HG03565 (cell line): ENCODE data around the gene TYRP1.
"Not testable (repeated sequence)": the region's sequence is repeated elsewhere in the genome, so short reads cannot be mapped to it uniquely, and the experiment has no call there.

Experiments
- ATAC-seq: cut with Tn5 transposase; IDR thresholded peaks from one replicate; pipeline ENCODE4 v1.9.1; 2021; ENCODE audit warnings: mild to moderate bottlenecking, moderate library complexity; ENCODE audit not compliant: unreplicated experiment

Gene TYRP1, protein sequence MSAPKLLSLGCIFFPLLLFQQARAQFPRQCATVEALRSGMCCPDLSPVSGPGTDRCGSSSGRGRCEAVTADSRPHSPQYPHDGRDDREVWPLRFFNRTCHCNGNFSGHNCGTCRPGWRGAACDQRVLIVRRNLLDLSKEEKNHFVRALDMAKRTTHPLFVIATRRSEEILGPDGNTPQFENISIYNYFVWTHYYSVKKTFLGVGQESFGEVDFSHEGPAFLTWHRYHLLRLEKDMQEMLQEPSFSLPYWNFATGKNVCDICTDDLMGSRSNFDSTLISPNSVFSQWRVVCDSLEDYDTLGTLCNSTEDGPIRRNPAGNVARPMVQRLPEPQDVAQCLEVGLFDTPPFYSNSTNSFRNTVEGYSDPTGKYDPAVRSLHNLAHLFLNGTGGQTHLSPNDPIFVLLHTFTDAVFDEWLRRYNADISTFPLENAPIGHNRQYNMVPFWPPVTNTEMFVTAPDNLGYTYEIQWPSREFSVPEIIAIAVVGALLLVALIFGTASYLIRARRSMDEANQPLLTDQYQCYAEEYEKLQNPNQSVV

DNA sequence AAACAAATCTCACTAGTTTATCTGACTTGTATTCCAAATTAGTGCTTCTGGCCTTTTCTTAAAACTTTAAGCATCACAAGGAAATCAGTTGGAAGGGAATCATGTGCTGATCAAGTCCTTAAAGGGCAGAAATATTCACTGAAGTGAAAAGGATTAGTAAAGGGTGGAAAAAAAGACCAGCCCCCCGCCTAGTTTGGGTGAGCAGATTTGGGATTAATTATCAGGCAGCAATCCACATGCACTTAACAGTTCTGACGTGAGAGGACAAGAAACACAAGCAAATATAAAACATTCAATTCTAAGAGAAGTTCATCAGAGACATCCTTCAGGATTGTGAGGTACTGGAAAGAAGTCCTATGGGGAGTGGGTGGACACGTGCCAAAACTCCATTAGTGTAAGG lies at the start of gene TYRP1:
TYRP1 (plus strand) TSS at position 245 of the 400 bp plus-strand sequence. CDS start 612 bp downstream, outside the sequence.
- no peak for ATAC-seq

DNA sequence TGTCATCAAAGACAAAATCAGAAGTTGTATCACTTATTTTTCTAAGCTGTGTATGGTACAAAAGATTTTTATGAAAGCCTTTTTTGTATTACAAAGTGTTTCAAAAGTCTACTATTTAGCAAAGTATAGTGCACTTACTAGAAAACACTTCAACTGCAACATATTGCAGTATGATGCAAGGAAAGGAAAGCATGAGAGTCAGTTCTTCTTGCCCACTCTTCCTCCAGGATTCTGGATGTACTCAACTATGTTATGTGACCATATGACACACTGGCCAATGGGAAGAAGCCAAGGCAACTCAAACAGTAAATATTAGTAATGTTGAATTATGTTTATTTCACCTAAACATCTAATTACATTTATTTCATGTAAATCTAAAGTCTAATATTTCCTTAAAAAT lies 49.5 kb upstream of the TYRP1 start:
- no peak for ATAC-seq

DNA sequence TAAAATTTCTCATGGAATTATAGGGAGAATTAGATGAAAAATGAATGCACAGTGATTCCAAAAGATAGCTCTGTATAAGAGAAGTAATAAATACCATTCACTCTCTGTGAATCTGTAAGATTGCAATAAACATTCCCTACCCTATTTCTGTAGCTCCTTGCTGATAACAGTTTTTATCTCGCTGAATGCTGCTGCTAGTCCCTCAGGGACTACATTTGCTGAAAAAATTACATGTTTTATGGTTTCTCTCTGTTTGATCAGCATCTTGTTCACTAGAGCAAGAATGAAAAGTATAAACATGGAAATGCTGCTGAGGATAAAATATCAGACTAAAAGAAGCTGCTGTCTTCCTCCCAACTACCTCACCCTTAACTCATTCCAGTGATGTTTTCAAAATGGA lies 44.3 kb upstream of the TYRP1 start:
- ATAC-seq, result no peak

DNA sequence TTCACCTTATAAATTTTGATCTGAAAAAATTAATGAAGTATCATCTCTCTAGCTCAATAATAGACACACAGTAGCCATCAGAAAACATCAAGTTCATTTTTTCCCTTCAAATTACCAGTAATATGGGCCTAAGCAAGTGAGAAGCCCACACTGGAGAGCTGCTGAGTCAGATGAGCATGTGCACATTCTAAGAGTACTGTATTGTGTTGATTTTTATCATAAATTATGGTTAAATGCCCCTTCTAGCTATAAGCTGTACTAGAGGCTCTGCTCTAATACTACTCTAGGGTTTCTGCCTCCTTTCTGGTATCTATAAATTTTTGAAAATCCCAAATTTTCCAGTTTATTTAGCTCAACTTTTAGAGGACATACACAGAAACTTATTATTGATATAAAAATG lies 42.1 kb upstream of the TYRP1 start:
- no peak for ATAC-seq

DNA sequence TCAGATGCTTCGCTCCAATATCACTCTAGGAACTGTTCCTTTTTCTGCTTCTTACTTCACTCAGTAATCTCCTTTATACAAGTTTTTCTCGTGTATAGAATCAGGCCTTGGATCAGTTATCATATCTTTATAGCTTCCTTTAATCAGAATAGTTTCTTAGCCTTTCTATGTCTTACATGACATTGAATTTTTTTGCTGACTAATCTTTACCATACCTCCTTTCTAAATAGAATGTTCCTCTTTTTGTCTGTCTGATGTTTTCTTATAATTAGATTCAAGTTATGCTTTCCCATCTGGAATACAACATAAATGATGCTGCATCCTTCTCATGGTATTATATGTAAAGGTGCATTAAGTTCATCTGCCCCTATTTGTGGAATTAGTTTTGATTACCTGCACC lies 40.2 kb upstream of the TYRP1 start:
- no peak for ATAC-seq

DNA sequence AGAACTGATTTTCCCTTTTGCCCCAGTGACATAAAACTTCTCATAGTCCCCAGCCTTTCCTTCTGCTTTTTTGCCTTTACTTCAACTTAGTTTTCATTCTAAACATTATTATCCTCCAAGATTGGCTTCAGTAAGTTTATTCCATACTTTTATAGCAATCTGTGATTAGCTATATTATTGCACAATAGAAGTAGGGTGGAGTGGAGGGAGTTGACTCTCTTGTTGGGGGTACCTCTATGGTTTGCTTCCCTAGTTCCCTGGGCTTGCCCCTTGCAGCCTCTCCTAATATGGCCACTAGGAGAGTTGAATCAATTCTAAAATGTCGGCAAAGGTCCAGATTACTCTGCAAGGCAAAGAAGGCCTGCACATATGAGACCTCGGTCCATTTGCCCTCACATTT lies 36.4 kb upstream of the TYRP1 start:
- no peak for ATAC-seq

DNA sequence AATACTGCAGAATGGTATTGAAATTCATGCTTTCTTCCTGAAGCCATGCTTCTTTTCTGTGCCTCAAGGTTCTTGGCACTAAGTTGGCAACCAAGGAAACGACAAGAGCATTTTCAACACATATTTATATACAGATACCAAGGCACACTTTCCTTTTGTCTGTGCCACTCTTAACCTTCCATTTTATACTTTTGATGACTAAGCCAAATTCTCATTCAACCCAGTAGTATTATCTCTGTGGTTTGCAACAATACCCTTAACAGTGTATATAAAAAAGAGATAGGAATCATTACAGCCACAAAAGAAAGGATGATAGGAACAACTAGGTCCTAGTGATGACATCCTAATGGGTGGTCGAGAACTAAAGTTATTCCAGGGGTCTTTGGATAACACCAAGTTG lies 36.0 kb upstream of the TYRP1 start:
- no peak for ATAC-seq

DNA sequence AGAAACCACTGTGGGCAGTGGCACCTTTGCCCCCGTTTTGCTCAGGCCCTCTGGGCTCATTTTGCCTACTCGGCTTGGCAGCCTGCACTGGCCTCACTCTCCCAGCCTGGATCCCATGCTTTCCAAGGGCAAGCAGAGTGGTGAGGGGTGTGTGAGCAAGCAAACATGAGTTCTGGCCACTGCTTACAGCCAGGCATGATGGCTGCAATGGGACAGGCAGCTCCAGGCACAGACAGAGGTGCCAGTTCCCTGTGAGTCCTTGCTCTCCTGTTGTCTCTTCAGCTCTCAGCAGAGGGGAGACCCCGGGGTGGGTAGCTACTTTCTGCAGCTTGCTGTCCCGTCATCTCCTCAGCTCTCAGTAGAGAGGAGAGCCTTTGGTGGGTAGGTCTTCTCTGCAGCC lies 35.2 kb upstream of the TYRP1 start:
- no peak for ATAC-seq

DNA sequence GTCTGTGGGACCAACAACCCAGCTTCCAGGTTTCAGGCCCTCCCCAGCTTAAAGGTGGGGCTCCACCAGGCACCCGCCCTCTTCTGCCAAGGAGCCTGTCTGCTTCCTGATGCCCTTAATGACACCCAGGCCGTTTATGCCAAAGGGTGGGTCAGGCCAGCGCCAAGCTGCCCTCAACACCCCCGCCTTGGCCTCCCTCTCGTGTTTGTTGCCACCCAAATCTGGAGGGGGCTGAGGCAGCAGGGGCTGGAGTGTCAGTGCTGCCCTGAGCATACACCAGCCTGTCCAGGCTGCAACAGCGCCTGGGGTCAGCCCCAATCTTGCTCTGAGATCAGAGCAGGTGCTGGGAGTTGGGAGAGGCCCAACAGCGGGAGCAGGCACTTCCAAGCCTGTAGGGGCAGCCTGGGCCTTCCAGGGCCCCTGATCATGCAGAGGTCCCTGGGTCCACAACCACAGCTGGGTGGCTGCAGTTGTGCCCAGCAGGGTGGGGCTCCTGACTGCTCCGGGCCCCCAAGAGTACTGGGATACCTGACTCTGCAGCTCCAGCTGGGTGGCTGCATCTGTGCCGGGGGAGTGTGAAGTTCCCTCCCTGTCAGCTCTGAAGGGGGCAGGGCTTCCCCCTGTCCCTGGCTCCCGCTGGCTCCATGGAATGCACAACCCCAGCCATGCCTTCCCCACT lies 34.5 kb upstream of the TYRP1 start:
- ATAC-seq, result no peak

DNA sequence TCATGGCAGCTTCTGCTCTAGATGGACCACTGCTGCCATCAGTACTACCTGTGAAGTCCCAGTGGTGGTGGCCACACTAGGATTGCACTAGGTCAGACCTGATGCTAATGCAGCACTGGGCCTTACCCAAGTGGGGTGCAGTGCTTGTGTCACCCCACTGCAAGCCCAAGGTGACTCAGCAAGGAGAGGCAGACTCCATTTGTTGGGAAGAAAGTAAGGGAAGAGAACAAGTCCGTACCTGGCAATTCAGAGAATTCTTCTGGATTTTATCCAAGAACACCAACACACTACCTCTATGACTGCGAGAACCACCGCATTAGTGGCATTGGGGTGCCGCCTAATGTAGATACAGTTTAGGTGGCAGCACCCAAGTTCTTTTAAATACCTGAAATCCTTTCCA lies 34.0 kb upstream of the TYRP1 start:
- no peak for ATAC-seq

DNA sequence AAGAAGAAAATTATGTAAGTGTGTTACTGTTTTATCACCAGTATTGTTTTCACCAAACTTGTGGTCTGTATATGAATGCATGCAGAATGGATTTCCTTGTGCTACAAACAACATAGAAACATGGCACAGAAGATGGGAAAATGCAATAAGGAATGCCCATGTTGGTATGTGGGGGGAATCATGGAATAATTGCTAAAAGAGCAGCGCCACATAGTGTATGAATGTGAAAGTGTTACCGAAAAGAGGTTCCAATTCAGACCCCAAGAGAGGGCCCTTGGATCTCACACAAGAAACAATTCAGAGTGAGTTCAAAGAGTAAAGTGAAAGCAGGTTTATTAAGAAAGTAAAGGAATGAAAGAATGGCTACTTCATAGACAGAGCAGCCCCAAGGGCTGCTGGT lies 26.4 kb upstream of the TYRP1 start:
- ATAC-seq, result no peak

DNA sequence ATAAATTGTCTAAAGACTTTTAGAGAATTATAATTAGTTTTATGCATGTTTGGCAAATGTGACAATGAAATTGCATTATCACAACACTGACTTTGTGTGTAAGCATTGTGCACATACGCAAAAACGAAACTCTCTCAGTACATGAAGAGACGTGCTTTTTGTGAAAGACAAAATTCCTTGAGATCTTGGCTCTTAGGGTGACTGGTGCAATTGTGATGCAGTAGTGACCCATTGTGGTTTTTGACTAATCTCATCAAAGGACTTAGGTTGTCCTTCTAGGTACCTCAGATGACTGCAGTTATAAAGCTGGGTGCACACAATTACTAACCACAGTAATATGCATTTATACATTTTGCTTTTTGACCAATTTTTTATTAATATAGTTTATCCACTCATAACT lies 25.3 kb upstream of the TYRP1 start:
- no peak for ATAC-seq

DNA sequence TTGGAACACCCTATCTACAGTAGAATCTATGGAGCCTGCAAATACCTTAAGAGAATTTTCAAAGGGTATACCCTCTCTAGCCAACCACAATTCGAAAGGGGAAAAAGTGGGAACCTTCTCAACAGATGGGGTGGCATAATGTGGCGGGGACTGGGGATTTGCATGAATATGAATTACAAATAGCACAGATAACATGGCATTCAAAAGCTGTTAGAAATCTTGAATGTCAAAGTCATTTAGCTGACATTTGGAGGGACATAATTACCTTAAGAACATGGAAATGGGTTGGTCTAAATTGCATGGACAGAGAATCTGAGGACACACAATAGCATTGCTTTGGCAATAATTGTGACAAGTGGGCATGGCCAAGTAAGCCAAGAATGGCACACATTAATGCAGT lies 23.2 kb upstream of the TYRP1 start:
- no peak for ATAC-seq

DNA sequence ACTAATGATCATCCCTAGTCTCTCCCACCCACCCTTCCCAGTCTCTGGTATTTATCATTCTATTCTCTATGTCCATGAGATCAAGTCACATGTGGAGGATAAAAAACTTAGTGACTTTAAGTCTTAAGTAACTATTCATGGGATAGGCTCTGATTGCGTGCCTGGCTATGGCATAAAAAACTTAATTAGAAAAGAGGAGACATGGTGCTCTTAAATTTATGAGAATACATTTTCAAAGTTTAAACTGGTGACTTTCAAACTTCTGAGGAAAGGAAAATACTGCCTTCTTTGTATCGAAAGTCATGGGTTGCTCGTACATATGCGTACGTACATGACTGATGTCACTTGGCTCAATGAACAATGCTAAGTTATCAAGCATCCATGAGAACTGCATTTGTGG lies 18.2 kb upstream of the TYRP1 start:
- no peak for ATAC-seq

DNA sequence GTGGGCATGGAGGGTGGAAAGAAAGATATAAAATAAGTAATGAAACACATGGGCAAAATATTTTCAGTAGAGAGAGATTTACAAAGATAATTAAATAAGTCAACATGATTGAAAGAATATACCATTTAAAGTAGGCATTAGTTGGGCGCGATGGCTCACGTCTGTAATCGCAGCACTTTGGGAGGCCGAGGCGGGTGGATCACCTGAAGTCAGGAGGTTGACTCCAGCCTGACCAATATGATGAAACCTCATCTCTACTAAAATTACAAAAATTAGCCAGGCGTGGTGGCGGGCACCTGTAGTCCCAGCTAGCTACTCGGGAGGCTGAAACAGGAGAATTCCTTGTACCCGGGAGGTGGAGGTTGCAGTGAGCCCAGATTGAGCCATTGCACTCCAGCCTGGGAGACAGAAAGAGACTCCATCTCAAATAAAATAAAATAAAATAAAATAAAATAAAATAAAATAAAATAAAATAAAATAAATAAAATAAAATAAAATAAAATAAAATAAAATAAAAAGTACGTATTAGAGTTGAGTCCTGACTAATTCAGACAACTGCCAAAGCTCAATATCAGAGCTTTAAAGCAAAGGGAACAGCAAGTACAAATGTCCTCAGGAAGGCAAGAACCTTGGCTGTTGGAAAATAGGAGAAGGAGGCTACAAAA lies 15.6 kb upstream of the TYRP1 start:
- ATAC-seq, result not testable (repeated sequence)

DNA sequence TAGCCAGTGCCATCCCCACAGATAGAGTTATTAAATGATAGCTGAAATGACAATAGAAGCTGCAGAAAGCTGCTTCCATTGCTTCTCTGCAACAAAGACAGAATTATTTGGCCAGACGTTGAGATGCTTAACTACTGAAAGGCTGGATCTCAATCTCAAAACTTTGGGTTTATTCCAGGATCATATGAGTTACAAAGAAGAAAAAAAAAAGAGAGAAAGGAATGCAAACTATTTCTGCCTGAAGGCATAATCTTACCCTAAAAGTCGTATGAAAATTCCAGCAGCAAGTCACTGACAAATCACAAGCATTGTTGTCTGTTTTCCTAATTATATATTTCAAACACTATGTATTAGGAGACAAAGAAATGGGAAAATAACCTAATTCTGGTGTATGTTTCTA lies 12.8 kb upstream of the TYRP1 start:
- ATAC-seq, result no peak

DNA sequence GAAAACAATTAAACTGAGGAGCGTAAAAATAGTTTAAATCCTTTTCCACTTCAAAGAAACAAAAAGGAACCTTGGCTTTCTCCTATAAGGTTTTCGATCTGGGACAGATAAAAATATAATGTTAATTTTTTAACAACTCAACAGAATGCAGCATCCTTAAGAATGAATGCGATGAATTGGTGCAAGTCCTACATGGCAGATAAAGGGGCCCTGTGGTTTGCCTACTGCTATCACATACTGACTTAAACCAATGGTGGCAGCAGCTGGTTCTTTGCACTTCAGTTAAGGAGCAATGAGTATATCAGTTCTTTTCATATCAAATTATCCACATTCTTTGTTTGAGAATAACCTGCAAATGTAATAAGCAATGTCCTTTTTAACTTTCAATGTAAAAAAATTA lies 12.4 kb upstream of the TYRP1 start:
- ATAC-seq, result no peak

DNA sequence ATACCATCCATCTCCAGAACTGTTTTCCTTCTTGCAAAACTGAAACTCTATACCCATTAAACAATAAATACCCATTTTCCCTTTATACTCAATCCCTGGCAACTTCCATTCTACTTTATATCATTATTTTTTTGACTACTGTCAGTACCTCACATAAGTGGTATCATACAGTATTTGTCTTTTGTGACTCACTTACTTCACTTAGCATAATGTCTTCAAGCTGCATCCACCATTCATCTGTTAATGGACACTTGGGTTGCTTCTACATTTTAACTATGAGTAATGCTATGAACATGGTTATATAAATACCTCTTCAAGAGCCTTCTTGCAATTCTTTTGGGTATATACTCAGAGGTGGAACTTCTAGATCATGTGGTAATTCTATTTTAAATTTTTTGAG lies 11.6 kb upstream of the TYRP1 start:
- ATAC-seq, result no peak

DNA sequence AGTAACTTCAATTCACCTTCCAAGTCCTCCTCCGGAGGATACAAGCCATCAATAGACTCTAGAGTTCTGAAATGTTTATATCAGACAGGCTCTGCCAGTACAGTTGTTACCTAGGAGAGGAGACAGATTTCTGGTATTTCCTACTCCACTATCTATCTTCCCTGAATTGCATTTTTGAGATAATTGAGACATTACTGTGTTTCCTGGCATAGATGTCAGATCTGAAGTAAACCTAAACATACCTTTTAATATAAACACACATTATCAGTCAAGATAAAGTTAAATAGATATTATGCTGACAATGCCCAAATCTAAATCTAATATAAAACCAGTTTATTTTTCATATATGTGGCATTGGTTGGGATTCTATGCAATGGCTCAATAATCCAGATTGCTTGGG lies 8.2 kb upstream of the TYRP1 start:
- no peak for ATAC-seq

DNA sequence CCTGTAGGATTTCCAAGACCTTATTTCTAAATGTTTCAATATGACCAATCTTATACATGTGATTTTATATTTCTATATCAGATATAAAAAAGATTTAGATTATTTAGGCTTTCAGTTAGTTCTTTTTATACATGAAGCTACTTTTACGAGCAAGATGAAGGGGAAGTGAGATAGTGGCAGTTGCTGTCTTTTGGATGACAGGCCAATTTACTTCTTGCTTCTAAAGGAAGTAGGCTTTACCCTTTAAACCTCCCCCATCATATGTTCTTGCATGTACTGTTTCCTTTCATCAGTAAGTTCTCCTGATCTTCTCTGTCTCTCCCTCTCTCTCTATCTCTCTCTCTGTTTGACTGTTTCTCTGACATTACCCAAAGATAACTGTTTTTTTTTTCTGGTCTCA lies 4.0 kb upstream of the TYRP1 start:
- no peak for ATAC-seq

DNA sequence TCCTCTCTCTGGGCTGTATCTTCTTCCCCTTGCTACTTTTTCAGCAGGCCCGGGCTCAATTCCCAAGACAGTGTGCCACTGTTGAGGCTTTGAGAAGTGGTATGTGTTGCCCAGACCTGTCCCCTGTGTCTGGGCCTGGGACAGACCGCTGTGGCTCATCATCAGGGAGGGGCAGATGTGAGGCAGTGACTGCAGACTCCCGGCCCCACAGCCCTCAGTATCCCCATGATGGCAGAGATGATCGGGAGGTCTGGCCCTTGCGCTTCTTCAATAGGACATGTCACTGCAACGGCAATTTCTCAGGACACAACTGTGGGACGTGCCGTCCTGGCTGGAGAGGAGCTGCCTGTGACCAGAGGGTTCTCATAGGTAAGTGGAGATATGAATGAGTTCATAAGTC lies 828 bp downstream of the TYRP1 start:
- ATAC-seq, result no peak

DNA sequence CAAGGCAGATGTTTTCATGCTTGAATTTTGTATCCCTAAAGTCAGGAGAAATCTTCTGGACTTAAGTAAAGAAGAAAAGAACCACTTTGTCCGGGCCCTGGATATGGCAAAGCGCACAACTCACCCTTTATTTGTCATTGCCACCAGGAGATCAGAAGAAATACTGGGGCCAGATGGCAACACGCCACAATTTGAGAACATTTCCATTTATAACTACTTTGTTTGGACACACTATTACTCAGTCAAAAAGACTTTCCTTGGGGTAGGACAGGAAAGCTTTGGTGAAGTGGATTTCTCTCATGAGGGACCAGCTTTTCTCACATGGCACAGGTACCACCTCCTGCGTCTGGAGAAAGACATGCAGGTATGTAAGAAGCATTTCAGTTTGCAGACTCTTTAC lies 2.3 kb downstream of the TYRP1 start:
- ATAC-seq, result no peak
